GM12878 (cell line): Measurements from ENCODE around the gene PPP1R15A. TPM values are rescaled to one million over a fixed set of nuclear protein-coding genes. Genes with fewer than 3 reads are reported as not detected.

Source experiments
- ATAC-seq: fragments of 200-7000 bp; cut with Tn5 transposase; 3 replicates; pipeline ENCODE4 v1.9.1; 2020; ENCODE audit warnings: mild to moderate bottlenecking, moderate library complexity
- BruUV-seq: library from RNA; stranded (reverse); fragments of 400-500 nt; replicated peaks from 2 replicates; lab custom pipeline; 2021; lab: Mats Ljungman, UMichigan
- CTCF ChIA-PET: fragments of 300-600 bp; sonication (Branson Sonifier 250); formaldehyde crosslinking; extraction: SDS; loops from one replicate; lab custom pipeline; 2021; ENCODE audit warnings: inconsistent platforms; lab: Yijun Ruan, JAX
- POLR2A ChIA-PET: fragments of 350-600 bp; formaldehyde crosslinking; extraction: SDS; loops from one replicate; lab custom pipeline; 2021; ENCODE audit warnings: inconsistent platforms; lab: Charles Lee
- RAD21 ChIA-PET: fragments of 300-600 bp; sonication (Branson Sonifier 250); formaldehyde crosslinking; loops from one replicate; lab custom pipeline; 2023; ENCODE audit warnings: antibody characterized with exemption; ENCODE audit not compliant: unreplicated experiment; lab: Charles Lee
- SMC1A ChIA-PET: fragments of 300-600 bp; sonication (Branson Sonifier 250); formaldehyde crosslinking; loops from one replicate; lab custom pipeline; 2023; ENCODE audit not compliant: unreplicated experiment, uncharacterized antibody; lab: Charles Lee
- DNase-seq: peaks from one replicate; pipeline ENCODE4 v3.0.0-alpha.2; 2011; ENCODE audit warnings: low read depth, low spot score
- FAIRE-seq: peaks from 3 replicates; lab custom pipeline; 2011; peaks lifted over from hg19 to GRCh38; lab: Jason Lieb, UNC
- H2AFZ ChIP-seq: 2 replicates; pipeline ENCODE4 v1.6.0; 2011; ENCODE audit warnings: low read depth, low read length, control low read depth; ENCODE audit not compliant: control insufficient read depth
- H3K27ac ChIP-seq: 2 replicates; pipeline ENCODE4 v1.5.1; 2011; ENCODE audit warnings: control low read depth; ENCODE audit not compliant: control insufficient read depth, insufficient read depth
- H3K27me3 ChIP-seq, 2 experiments: replicated peaks in 1 of 2; 2 replicates each; pipeline versions ENCODE4 v1.6.0 to v1.6.1; 2011; ENCODE audit warnings: low read length in 1 of 2; ENCODE audit not compliant: control insufficient read depth in 2 of 2, insufficient read depth in 2 of 2
- H3K36me3 ChIP-seq, 2 experiments: 2 replicates each; pipeline ENCODE4 v1.5.1; 2011; ENCODE audit warnings: low read length in 1 of 2; ENCODE audit not compliant: control insufficient read depth in 2 of 2, insufficient read depth in 2 of 2
- H3K4me1 ChIP-seq: 2 replicates; pipeline ENCODE4 v1.6.1; 2011; ENCODE audit warnings: mild to moderate bottlenecking, low read length, moderate library complexity, mixed read lengths; ENCODE audit not compliant: control insufficient read depth, insufficient read depth
- H3K4me2 ChIP-seq: 2 replicates; pipeline ENCODE4 v1.6.0; 2011; ENCODE audit warnings: control low read depth; ENCODE audit not compliant: control insufficient read depth, insufficient read depth
- H3K4me3 ChIP-seq: fragments of 200-600 bp; sonication (generic); 2 replicates; pipeline ENCODE4 v1.5.1; 2016
- H3K79me2 ChIP-seq: 2 replicates; pipeline ENCODE4 v1.6.0; 2011; ENCODE audit warnings: low read length; ENCODE audit not compliant: control insufficient read depth, insufficient read depth
- H3K9ac ChIP-seq: 2 replicates; pipeline ENCODE4 v1.8.0; 2011; ENCODE audit warnings: low read length, control low read depth, mixed read lengths; ENCODE audit not compliant: control insufficient read depth, insufficient read depth
- H3K9me3 ChIP-seq: replicated peaks from 3 replicates; pipeline ENCODE4 v1.5.1; 2011; ENCODE audit warnings: mild to moderate bottlenecking, low read length; ENCODE audit not compliant: control insufficient read depth, insufficient read depth
- H4K20me1 ChIP-seq: 2 replicates; pipeline ENCODE4 v1.6.0; 2011; ENCODE audit not compliant: control insufficient read depth, insufficient read depth
- CHD2 ChIP-seq: IDR thresholded peaks from 2 replicates; pipeline ENCODE4 v1.6.1; 2011; ENCODE audit warnings: low read depth, low read length, improper control_type of control experiment, borderline replicate concordance
- EGR1 ChIP-seq, 2 experiments: IDR thresholded peaks; 1 replicate in 1 of 2; 2 replicates in 1 of 2; pipeline ENCODE4 v1.6.1; 2011 to 2012; ENCODE audit warnings: low read depth in 2 of 2, low read length in 2 of 2, borderline replicate concordance in 1 of 2, mild to moderate bottlenecking in 1 of 2, moderate library complexity in 1 of 2
- FOS ChIP-seq: IDR thresholded peaks from 3 replicates; pipeline ENCODE4 v1.6.1; 2011; ENCODE audit warnings: borderline replicate concordance; ENCODE audit not compliant: insufficient read length; ENCODE audit errors: extremely low read depth
- HDAC6 ChIP-seq: fragments of 200-600 bp; sonication (generic); IDR thresholded peaks from one replicate; pipeline ENCODE4 v1.8.0; 2017; ENCODE audit warnings: antibody characterized with exemption; ENCODE audit not compliant: unreplicated experiment
- JUND ChIP-seq: IDR thresholded peaks from 2 replicates; pipeline ENCODE4 v1.6.1; 2012; ENCODE audit warnings: low read depth, mild to moderate bottlenecking, low read length, improper control_type of control experiment, moderate library complexity
- MXI1 ChIP-seq: fragments of 150-350 bp; IDR thresholded peaks from 2 replicates; pipeline ENCODE4 v1.6.1; 2011; ENCODE audit warnings: low read depth, mild to moderate bottlenecking, inconsistent platforms, low read length, improper control_type of control experiment
- PAX5 ChIP-seq: IDR thresholded peaks from 2 replicates; pipeline ENCODE4 v1.6.1; 2011; ENCODE audit warnings: low read depth, low read length, borderline replicate concordance
- RAD21 ChIP-seq: IDR thresholded peaks from 2 replicates; pipeline ENCODE4 v1.6.1; 2011; ENCODE audit warnings: mild to moderate bottlenecking, low read depth, low read length, moderate library complexity; ENCODE audit not compliant: insufficient read depth
- SIX5 ChIP-seq: IDR thresholded peaks from 2 replicates; pipeline ENCODE4 v1.6.1; 2011; ENCODE audit warnings: mild to moderate bottlenecking, low read depth, low read length, moderate library complexity; ENCODE audit not compliant: severe bottlenecking
- TCF3 ChIP-seq: IDR thresholded peaks from 2 replicates; pipeline ENCODE4 v1.6.1; 2012; ENCODE audit warnings: low read depth, mild to moderate bottlenecking, low read length, borderline replicate concordance; ENCODE audit not compliant: insufficient read depth
- ZBED1 ChIP-seq: IDR thresholded peaks from 2 replicates; pipeline ENCODE4 v1.6.1; 2016; ENCODE audit warnings: borderline replicate concordance
- ZZZ3 ChIP-seq: IDR thresholded peaks from 2 replicates; pipeline ENCODE4 v1.6.1; 2011; ENCODE audit warnings: low read depth; ENCODE audit not compliant: control insufficient read depth, insufficient read length
- WGBS: methylation state at CpG from one replicate; pipeline ENCODE4 v1.1.6; 2016; ENCODE audit warnings: low lambda C conversion rate; ENCODE audit not compliant: insufficient replicate concordance, insufficient coverage; ENCODE audit errors: missing lambda C conversion rate; 5-methylcytosine and 5-hydroxymethylcytosine counted together
- in situ Hi-C: fragments of 300-500 bp; cut with MboI; formaldehyde crosslinking; loops from 9 replicates; pipeline ENCODE4 v1.14.3; 2018; ENCODE audit warnings: mixed read lengths
- intact Hi-C: fragments of 100-400 bp; cut with micrococcal nuclease; formaldehyde crosslinking; loops from one replicate; pipeline ENCODE4 v1.14.2; 2022; ENCODE audit not compliant: unreplicated experiment
- polyA plus RNA-seq, 11 experiments: library from polyadenylated mRNA; depleted of rRNA in 4 of 11; unstranded in 6 of 11; stranded (reverse) in 5 of 11; fragments of >200 nt; fragmentation: Nextera tagmentation in 4 of 11; fragmentation: Illumina TruSeq in 1 of 11; extraction: Ambion mirVana in 4 of 11; extraction: Trizol in 1 of 11; gene quantifications; 1 replicate in 1 of 11; 2 replicates in 10 of 11; pipeline versions ENCODE4 v1.2.1 to v1.2.3, GENCODE V29; 2011 to 2016; ENCODE audit warnings: inconsistent platforms in 2 of 11, missing spikeins in 2 of 11, low read depth in 1 of 11
- total RNA-seq, 4 experiments: library from RNA; depleted of rRNA in 3 of 4; stranded (reverse); fragments of >200 nt in 3 of 4; fragmentation: Illumina TruSeq in 1 of 4; extraction: Trizol in 1 of 4; gene quantifications; 2 replicates each; pipeline versions ENCODE4 v1.2.1 to v1.2.3, GENCODE V29; 2013 to 2021
- TF ChIP-seq, protein P1 (sequence below): fragments of 450-650 bp; IDR thresholded peaks from 2 replicates; pipeline ENCODE4 v1.6.1; 2018; ENCODE audit warnings: borderline replicate concordance, mild to moderate bottlenecking; ENCODE audit not compliant: partially characterized antibody
- TF ChIP-seq, protein P2 (sequence below): fragments of 450-650 bp; IDR thresholded peaks from 2 replicates; pipeline ENCODE4 v1.6.1; 2017; ENCODE audit warnings: antibody characterized with exemption, mild to moderate bottlenecking, moderate library complexity
- TF ChIP-seq, protein P3 (sequence below): IDR thresholded peaks from 2 replicates; pipeline ENCODE4 v1.6.1; 2011; ENCODE audit warnings: low read depth, low read length, improper control_type of control experiment, borderline replicate concordance
- TF ChIP-seq, protein P4 (sequence below): fragments of 450-650 bp; IDR thresholded peaks from 2 replicates; pipeline ENCODE4 v1.6.1; 2017; ENCODE audit warnings: borderline replicate concordance

PPP1R15A gene
- total and polyA plus RNA-seq, 10 of the 15 experiments (the other 5 are each of a cell fraction or from before 2014, with no cell fraction given): 0.68 to 50.8 (median 27.7) TPM

DNA sequence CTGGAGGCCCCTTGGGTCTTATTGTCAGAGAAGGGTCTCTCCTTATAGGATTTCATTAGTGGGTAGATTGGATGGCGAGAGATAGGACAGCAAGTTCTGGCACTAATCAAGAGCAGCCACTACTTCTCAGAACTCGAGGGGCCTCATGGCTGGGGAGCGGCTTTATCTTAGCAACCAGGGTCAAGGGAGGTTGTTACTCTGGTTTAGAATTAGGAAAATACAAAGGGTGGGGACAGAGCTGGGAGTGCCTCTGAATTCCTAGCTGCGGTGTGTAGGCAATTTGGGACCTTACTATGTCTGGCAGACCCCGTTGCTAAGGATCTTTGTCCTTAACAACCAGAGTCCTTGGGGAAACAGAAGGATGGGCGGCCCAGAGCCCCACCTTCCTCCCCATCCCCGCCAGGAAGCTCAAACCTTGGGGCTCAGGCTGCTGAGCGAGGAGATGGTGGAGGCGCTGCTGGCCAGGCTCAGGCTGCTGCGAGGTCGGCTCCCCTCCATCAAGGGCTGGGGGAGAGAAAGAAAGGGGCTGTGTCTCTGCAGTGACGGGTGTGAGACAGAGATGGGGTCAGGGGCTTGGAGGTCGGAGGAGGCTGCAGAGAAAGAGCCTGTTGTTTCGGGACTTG is 5.0 kb upstream of the PPP1R15A start:
- ChIA-PET CTCF (interaction anchor here (0.9 kb wide), 1 partner anchor 26 kb away, joined by 3 read pairs; no protein-coding TSS in a partner anchor), POLR2A (no interaction called here), SMC1A (no interaction called here), RAD21 (interaction anchor here (0.6 to 1.3 kb wide), 3 partner anchors 72 to 100 kb away, joined by 3 to 4 read pairs (median 4); no protein-coding TSS in a partner anchor)
- no TSS peak for BruUV-seq
- ATAC-seq: no peak
- Histone ChIP-seq H3K79me2 (peaks cover under 1% of the 10 kb centered on the region), H4K20me1 (no peaks in the 10 kb centered on the region), H3K27ac (peak overlapping the region; percentile 44; the same call in 1 of the 2 replicates), H3K9ac (no peak overlapping the region), H3K36me3 (no peaks in the 10 kb centered on the region), H2AFZ (no peak overlapping the region), H3K27me3 (no peaks in the 10 kb centered on the region), H3K9me3 (no peaks in the 10 kb centered on the region), H3K4me1 (peaks cover 33% of the 10 kb centered on the region), H3K4me2 (no peak overlapping the region), H3K4me3 (no peak overlapping the region)
- 79% methylated on average over 14 of the region's 14 CpGs for WGBS
- TF ChIP-seq SIX5 (no peak), RAD21 (no peak), PAX5 (no peak), MXI1 (no peak), FOS (no peak), EGR1 (IDR thresholded peaks at IDR 0.05; ENCODE audit: borderline replicate concordance in 1 of 2, low read depth in 2 of 2, low read length in 2 of 2) (no peak), TCF3 (no peak), CHD2 (no peak), JUND (no peak), ZBED1 (no peak), HDAC6 (no peak), ZZZ3 (no peak)
- TF ChIP-seq, protein P1, sequence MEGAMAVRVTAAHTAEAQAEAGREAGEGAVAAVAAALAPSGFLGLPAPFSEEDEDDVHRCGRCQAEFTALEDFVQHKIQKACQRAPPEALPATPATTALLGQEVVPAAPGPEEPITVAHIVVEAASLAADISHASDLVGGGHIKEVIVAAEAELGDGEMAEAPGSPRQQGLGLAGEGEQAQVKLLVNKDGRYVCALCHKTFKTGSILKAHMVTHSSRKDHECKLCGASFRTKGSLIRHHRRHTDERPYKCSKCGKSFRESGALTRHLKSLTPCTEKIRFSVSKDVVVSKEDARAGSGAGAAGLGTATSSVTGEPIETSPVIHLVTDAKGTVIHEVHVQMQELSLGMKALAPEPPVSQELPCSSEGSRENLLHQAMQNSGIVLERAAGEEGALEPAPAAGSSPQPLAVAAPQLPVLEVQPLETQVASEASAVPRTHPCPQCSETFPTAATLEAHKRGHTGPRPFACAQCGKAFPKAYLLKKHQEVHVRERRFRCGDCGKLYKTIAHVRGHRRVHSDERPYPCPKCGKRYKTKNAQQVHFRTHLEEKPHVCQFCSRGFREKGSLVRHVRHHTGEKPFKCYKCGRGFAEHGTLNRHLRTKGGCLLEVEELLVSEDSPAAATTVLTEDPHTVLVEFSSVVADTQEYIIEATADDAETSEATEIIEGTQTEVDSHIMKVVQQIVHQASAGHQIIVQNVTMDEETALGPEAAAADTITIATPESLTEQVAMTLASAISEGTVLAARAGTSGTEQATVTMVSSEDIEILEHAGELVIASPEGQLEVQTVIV: no peak
- TF ChIP-seq, protein P2, sequence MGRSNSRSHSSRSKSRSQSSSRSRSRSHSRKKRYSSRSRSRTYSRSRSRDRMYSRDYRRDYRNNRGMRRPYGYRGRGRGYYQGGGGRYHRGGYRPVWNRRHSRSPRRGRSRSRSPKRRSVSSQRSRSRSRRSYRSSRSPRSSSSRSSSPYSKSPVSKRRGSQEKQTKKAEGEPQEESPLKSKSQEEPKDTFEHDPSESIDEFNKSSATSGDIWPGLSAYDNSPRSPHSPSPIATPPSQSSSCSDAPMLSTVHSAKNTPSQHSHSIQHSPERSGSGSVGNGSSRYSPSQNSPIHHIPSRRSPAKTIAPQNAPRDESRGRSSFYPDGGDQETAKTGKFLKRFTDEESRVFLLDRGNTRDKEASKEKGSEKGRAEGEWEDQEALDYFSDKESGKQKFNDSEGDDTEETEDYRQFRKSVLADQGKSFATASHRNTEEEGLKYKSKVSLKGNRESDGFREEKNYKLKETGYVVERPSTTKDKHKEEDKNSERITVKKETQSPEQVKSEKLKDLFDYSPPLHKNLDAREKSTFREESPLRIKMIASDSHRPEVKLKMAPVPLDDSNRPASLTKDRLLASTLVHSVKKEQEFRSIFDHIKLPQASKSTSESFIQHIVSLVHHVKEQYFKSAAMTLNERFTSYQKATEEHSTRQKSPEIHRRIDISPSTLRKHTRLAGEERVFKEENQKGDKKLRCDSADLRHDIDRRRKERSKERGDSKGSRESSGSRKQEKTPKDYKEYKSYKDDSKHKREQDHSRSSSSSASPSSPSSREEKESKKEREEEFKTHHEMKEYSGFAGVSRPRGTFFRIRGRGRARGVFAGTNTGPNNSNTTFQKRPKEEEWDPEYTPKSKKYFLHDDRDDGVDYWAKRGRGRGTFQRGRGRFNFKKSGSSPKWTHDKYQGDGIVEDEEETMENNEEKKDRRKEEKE: no peak
- TF ChIP-seq, protein P3, sequence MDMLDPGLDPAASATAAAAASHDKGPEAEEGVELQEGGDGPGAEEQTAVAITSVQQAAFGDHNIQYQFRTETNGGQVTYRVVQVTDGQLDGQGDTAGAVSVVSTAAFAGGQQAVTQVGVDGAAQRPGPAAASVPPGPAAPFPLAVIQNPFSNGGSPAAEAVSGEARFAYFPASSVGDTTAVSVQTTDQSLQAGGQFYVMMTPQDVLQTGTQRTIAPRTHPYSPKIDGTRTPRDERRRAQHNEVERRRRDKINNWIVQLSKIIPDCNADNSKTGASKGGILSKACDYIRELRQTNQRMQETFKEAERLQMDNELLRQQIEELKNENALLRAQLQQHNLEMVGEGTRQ: no peak
- TF ChIP-seq, protein P4, sequence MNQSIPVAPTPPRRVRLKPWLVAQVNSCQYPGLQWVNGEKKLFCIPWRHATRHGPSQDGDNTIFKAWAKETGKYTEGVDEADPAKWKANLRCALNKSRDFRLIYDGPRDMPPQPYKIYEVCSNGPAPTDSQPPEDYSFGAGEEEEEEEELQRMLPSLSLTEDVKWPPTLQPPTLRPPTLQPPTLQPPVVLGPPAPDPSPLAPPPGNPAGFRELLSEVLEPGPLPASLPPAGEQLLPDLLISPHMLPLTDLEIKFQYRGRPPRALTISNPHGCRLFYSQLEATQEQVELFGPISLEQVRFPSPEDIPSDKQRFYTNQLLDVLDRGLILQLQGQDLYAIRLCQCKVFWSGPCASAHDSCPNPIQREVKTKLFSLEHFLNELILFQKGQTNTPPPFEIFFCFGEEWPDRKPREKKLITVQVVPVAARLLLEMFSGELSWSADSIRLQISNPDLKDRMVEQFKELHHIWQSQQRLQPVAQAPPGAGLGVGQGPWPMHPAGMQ: no peak
- in situ Hi-C loops: no loop called here
- DNase-seq: no peak
- FAIRE-seq: no peak
- intact Hi-C loops: no loop called here
